Activated CD8-positive, alpha-beta memory T cell treated with anti-CD3 and anti-CD28 coated beads for 36 hours (primary cell): ENCODE results near the gene INTS15. TPM values are rescaled to one million over a fixed set of nuclear protein-coding genes. Genes with fewer than 3 reads are reported as not detected.

ENCODE experiments used
- CTCF ChIA-PET: fragments of 350-600 bp; sonication (Branson Sonifier 250); formaldehyde crosslinking; loops from one replicate; lab custom pipeline; 2021; ENCODE audit warnings: antibody characterized with exemption; lab: Charles Lee
- POLR2A ChIA-PET: fragments of 350-600 bp; sonication (Branson Sonifier 250); formaldehyde crosslinking; loops from one replicate; lab custom pipeline; 2021; ENCODE audit warnings: antibody characterized with exemption; lab: Charles Lee
- total RNA-seq, 2 experiments: library from RNA; stranded (reverse); gene quantifications; one replicate each; pipeline ENCODE4 v1.2.3, GENCODE V29; 2021

INTS15 gene
- total RNA-seq, 2 experiments from 2014 or later: 38.2 to 39.6 TPM

DNA sequence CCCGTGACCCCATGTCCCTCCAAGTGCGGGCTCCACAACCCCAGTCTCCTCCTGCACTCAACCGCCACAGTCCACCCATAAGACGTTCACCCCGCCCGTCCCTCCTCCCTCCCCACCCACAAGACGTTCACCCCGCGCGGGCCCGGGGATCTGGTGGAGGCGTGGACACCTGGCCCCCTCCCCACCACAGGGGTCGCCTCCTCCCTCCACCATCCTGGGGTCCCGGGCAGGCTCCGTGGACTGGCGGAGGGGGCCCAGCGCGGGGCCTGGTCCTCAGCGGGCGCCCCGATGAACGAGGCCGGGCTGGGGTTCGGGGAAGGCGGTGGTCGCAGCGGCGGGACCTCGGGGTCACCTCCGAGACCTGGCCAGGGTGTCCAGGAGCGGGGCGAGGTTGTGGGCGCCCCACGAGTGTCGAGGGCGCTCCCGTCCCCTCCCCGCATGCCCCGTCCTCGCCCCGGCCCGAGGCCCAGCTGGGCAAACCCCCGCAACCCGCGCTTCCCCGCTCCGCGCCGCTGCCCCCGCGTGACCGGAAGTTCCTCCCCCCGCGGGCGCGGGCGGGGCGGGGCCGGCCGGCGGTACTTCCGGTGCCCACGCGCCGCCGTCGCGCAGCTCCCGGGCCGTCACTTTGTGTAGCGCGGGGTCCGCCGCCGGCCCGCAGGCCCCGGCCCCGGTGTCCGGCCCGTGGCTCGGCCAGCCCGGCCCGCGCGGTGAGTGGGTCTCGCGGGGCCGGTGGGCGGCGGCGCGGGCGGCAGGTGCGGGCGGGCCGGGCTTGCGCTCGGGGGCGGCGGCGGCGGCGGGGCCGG lies 47.1 kb downstream of the INTS15 start, which contains the start of gene ZNF316:
Gene ZNF316, plus strand, starts transcription at position 578 of the 803 bp plus-strand sequence. CDS start 5,092 bp downstream, outside the sequence.
- ChIA-PET CTCF (interaction anchor here (0.6 to 1.3 kb wide), 2 partner anchors 16 to 37 kb away, joined by 4 to 5 read pairs; no protein-coding TSS in a partner anchor), POLR2A (no interaction called here)

DNA sequence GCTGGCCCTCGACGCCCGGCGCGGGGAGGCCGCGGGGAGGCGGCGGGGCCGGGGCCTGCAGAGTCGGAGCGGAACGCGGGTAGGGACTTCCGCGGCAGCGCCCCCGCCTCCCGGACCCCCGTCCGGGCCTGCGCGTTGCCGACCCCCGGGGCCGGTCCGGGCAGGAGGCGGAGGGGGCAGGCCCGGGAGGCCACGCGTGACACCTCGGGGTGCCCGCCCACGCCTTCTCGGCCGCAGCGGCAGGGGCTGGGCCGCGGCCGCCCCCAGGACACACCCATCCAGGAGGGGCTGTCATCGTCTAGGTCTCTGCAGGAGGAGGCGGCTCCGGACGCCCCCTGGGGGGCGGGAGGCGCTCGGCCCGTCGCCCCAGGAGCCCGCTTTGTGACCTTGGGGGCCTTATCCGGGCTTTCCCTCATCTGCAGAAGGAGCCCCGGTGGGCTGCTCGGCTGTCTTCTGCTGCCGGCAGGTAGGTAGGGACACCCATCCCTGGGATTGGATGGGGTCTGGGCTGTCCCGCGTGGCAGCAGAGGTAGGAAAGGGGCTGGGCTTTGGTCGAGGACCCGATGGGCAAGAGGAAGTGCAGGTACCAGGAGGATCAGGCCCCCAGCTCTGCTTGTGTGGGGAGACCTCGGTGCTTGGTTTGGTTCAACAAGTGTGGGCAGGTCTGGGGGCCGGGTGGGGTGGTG lies 47.9 kb downstream of the INTS15 start:
- POLR2A ChIA-PET: no interaction called here
- CTCF ChIA-PET: no interaction called here

- ChIA-PET POLR2A (no interaction called here), CTCF (no interaction called here)
These were observed 49.2 kb downstream of the INTS15 start for GRCh38 chr7:6639032-6639431.

DNA sequence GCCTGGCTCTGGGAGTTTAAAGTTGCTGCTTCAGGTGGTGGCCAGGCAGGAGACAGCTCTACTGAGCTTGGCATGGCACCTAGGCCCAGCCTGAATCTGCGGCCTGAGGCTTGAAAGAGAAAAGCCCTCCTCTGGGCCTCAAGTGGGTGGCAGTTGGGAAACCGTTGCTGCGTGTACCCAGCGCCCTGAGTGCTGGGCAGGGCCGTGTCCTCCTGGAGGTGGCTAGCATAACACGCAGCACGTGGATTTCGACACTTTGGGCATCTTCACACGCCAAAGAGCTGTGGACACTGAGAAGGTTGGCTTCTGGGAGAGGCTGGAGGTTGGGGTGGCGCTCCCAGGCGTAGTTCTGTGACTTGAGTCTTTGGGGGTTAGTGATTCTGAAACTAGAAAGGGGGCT lies 49.8 kb downstream of the INTS15 start:
- ChIA-PET POLR2A (no interaction called here), CTCF (interaction anchor here (0.8 kb wide), 1 partner anchor 11 kb away, joined by 3 read pairs; no protein-coding TSS in a partner anchor)

GRCh38 chr7:6640246-6640721 lies 50.5 kb downstream of the INTS15 start:
- ChIA-PET CTCF (interaction anchor here (0.8 kb wide), 1 partner anchor 11 kb away, joined by 3 read pairs; no protein-coding TSS in a partner anchor), POLR2A (no interaction called here)

GRCh38 chr7:6641305-6642035 lies 51.6 kb downstream of the INTS15 start:
- ChIA-PET POLR2A (no interaction called here), CTCF (no interaction called here)

- ChIA-PET CTCF (no interaction called here), POLR2A (no interaction called here)
These were observed 52.5 kb downstream of the INTS15 start for GRCh38 chr7:6642239-6642839.

DNA sequence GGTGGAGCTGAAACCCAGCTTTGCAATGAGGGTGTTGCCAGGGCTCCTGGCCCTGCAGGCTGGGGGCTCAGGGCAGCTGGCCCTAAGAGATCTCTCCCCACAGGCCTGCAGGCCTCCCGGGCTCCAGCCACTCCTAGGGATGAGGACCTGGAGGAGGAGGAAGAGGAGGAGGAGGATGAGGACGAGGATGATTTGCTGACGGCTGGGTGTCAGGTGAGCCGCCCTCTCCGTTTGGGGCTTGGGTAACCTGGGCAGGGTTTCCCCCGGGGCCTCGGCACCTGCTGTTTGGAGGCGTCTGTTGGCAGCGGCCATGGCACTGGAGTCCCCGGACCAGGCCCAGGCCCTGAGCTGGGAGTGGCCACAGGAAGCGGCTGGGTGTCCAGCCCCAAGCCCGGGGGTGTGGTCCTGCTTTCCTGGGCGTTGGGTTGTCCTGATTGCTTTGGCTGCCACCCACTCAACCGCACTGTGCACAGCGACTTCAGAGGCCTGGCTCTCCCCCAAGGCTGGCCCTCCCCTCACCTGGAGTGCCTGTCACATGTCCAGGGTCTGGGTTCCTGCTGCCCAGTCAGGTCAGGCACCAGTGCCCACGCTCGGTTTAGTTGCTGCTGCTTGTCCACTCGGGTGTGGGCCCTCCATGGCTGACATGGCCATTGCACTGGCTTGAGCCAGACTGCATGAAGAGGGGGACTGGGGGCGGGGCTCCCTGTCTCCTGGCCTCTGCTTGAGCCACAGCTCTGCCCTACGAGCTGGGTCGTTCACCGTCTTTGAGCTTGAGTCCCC lies 53.2 kb downstream of the INTS15 start:
- POLR2A ChIA-PET: no interaction called here
- CTCF ChIA-PET: no interaction called here

GRCh38 chr7:6643915-6644625 lies 54.2 kb downstream of the INTS15 start:
- ChIA-PET CTCF (no interaction called here), POLR2A (no interaction called here)

DNA sequence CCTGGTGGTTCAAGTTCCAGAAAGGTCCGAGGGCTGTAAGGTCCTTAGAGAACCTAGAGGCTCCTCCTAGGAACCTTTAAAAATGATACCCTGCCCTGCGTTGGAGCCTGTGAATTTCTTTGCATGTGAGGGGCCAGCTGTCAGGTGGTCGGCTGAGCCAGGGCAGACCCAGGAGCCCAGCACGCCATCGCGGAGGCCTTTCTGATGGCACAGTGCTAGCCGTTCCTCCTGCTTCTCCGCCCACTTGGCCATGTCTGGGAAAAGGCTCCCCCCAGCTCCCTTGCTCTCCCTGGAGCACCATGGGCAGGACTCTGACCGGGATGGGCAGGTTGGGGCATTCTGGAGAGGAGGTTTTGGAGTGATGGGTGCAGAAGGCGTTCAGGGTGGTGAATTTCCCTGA lies 54.9 kb downstream of the INTS15 start:
- ChIA-PET POLR2A (no interaction called here), CTCF (no interaction called here)

DNA sequence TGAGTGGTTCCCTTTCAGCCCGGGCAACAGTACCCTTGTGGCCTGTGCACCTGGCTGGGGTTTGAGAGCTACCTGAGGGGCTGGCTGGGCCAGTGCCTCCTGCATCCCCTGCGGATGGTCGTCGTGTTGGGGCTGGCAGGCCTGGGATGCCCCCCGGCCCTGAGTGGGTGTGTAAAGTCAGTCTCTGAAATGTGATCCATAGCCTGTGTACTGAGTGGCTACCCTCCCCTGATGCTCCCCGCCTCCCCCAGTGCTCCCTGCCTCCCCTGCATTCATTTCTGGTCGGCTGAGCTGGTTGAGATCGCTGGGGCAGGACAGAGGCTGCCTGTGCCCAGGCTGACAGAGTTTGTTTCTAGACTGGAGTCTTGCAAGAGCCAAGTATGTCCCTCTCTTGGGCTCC lies 56.6 kb downstream of the INTS15 start:
- POLR2A ChIA-PET: no interaction called here
- CTCF ChIA-PET: no interaction called here

- CTCF ChIA-PET: no interaction called here
- POLR2A ChIA-PET: no interaction called here
These were observed 57.3 kb downstream of the INTS15 start for GRCh38 chr7:6647080-6647479.

DNA sequence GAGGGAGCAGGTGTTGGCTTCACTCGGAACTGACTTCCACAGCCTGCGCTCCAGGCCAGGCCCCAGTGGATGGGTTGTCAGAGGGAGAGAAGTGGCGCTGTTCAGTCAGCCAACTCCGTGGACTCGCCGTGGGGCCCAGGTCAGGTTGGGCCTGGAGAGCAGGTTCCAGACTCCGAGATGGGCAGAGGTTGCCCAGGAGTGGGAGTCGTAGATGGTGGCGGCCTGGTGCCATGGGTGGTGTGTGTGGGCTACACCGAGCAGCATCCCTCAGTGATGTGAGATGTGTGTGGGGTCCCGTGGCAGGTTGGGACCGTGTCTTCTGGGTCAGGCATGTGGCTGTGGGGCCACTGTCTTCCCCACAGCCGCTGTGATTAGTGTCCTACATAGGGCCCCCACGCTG lies 57.7 kb downstream of the INTS15 start:
- ChIA-PET POLR2A (no interaction called here), CTCF (no interaction called here)

DNA sequence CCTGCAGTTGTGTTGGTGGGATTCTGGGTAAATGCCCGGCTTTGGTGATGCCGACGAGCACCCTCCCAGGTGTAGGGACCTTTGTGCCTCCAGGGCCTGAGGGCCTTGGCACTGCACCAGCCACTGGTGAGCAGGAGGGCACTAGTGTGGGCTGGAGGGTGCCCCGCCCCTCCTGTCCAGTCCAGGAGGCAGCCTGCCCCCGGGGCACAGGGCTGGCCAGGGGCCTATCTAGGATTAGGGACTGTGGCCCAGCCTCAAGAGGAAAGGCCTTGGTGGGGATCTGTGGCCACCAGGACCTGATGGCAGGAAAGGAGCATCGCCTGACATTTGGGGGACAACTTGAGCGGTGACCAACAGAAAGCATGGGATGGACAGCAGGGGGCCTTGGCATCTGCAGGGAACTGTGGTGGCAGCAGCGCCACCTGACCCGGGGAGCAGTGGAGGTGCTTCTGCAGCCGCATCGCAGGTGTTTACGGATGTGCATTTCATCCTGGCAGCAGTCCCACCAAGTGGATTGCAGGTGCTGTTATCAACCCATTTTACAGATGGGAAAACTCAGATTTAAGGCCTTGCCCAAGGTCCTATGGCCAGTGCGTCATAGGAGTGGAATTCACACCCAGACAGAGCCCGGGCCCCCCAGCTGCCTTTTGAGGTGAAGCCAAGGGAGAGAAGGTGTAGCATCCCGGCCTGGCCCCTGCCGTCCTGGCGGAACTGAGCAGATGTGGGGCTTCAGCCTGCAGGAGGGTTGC lies 58.4 kb downstream of the INTS15 start:
- ChIA-PET POLR2A (no interaction called here), CTCF (interaction anchor here (0.6 kb wide), 1 partner anchor 1490 kb away, joined by 4 read pairs; no protein-coding TSS in a partner anchor)

GRCh38 chr7:6648815-6649104 lies 58.9 kb downstream of the INTS15 start:
- POLR2A ChIA-PET: no interaction called here
- CTCF ChIA-PET: interaction anchor here (0.6 kb wide), 1 partner anchor 1491 kb away, joined by 4 read pairs; no protein-coding TSS in a partner anchor

- ChIA-PET POLR2A (no interaction called here), CTCF (no interaction called here)
These were observed 59.6 kb downstream of the INTS15 start for GRCh38 chr7:6649241-6649961.

DNA sequence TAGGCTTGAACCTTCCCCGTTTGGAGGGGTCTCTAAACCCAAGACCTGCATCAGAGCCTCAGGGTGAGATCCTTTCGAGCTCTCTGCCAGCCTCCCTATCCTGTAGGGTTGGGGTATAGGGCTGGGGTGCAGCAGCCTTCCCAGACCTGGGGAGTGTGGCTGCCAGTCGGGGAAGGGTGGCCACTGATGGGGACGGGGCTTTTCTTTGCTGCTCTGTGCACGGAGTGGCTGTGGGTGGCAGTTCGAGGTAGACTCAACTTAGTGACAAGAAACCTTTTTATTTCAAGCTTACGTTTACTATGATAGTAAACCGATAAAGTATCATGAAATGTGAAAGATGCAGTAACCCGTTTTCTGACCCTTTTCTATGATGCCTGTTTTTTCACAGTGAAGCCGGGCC lies 60.3 kb downstream of the INTS15 start:
- POLR2A ChIA-PET: no interaction called here
- CTCF ChIA-PET: no interaction called here
